Keratinocyte (primary cell): ENCODE data around the gene CYP2A6. TPM values are rescaled to one million over a fixed set of nuclear protein-coding genes. Genes with fewer than 3 reads are reported as not detected.
A peak's percentile ranks its signal among the peaks of the same experiment; 100 is the strongest.

Source experiments
- DNase-seq: peaks from one replicate; pipeline ENCODE4 v3.0.0-alpha.2; 2011; ENCODE audit warnings: low read depth, missing footprints, low spot score
- FAIRE-seq: peaks from 2 replicates; lab custom pipeline; 2011; peaks lifted over from hg19 to GRCh38; lab: Jason Lieb, UNC
- H2AFZ ChIP-seq: 2 replicates; pipeline ENCODE4 v1.6.0; 2012; ENCODE audit warnings: low read length, control low read depth, inconsistent platforms; ENCODE audit not compliant: control insufficient read depth
- H3K27ac ChIP-seq: 2 replicates; pipeline ENCODE4 v1.5.1; 2011; ENCODE audit warnings: low read length; ENCODE audit not compliant: control insufficient read depth, insufficient read depth
- H3K27me3 ChIP-seq: 3 replicates; pipeline ENCODE4 v1.6.0; 2011; ENCODE audit warnings: low read length; ENCODE audit not compliant: control insufficient read depth, insufficient read depth; ENCODE audit errors: extremely low read depth
- H3K36me3 ChIP-seq, 2 experiments: 2 replicates in 1 of 2; 3 replicates in 1 of 2; pipeline ENCODE4 v1.5.1; 2011; ENCODE audit warnings: low read length in 2 of 2, mild to moderate bottlenecking in 1 of 2; ENCODE audit not compliant: control insufficient read depth in 2 of 2, insufficient read depth in 2 of 2; ENCODE audit errors: extremely low read depth in 1 of 2
- H3K4me1 ChIP-seq: 3 replicates; pipeline ENCODE4 v1.5.1; 2011; ENCODE audit warnings: low read length; ENCODE audit not compliant: control insufficient read depth, insufficient read depth; ENCODE audit errors: extremely low read depth
- H3K4me2 ChIP-seq: 3 replicates; pipeline ENCODE4 v1.6.0; 2011; ENCODE audit warnings: low read depth, low read length; ENCODE audit not compliant: control insufficient read depth, insufficient read depth; ENCODE audit errors: extremely low read depth
- H3K4me3 ChIP-seq, 3 experiments: fragments of 200-600 bp in 1 of 3; sonication (generic) in 1 of 3; 2 replicates in 2 of 3; 3 replicates in 1 of 3; pipeline ENCODE4 v1.5.1; 2011 to 2016; ENCODE audit warnings: low read length in 3 of 3, mild to moderate bottlenecking in 3 of 3, control low read depth in 2 of 3, inconsistent platforms in 1 of 3, low read depth in 1 of 3, mixed read lengths in 1 of 3, mixed run types in 1 of 3, moderate library complexity in 1 of 3; ENCODE audit not compliant: control insufficient read depth in 2 of 3, insufficient read depth in 2 of 3; ENCODE audit errors: extremely low read depth in 1 of 3
- H3K79me2 ChIP-seq: 2 replicates; pipeline ENCODE4 v1.6.0; 2012; ENCODE audit warnings: low read length; ENCODE audit not compliant: control insufficient read depth, insufficient read depth
- H3K9ac ChIP-seq: 3 replicates; pipeline ENCODE4 v1.6.0; 2011; ENCODE audit warnings: low read length; ENCODE audit not compliant: control insufficient read depth, insufficient read depth; ENCODE audit errors: extremely low read depth
- H3K9me1 ChIP-seq: 3 replicates; pipeline ENCODE4 v1.6.0; 2011; ENCODE audit warnings: low read length; ENCODE audit not compliant: control insufficient read depth, insufficient read depth; ENCODE audit errors: extremely low read depth
- H3K9me3 ChIP-seq: 2 replicates; pipeline ENCODE4 v1.5.1; 2012; ENCODE audit warnings: low read depth, low read length; ENCODE audit not compliant: control insufficient read depth
- H4K20me1 ChIP-seq: 3 replicates; pipeline ENCODE4 v1.6.0; 2011; ENCODE audit warnings: low read length; ENCODE audit not compliant: control insufficient read depth, insufficient read depth; ENCODE audit errors: extremely low read depth
- CTCF ChIP-seq, 3 experiments: IDR thresholded peaks in 1 of 3; conservative IDR thresholded peaks in 1 of 3; optimal IDR thresholded peaks in 1 of 3; 2 replicates in 2 of 3; 3 replicates in 1 of 3; pipeline versions ENCODE3 to v1.5.1; 2011; ENCODE audit warnings: low read length in 3 of 3, mild to moderate bottlenecking in 3 of 3, moderate library complexity in 2 of 3, control low read depth in 1 of 3, inconsistent platforms in 1 of 3; ENCODE audit not compliant: insufficient read depth in 2 of 3; ENCODE audit errors: extremely low read depth in 1 of 3
- EZH2 ChIP-seq: IDR thresholded peaks from one replicate; pipeline ENCODE4 v1.6.1; 2012; ENCODE audit warnings: inconsistent platforms, mild to moderate bottlenecking, low read length, moderate library complexity
- dilution Hi-C: fragments of 300-500 bp; cut with MboI; formaldehyde crosslinking; loops from one replicate; pipeline ENCODE4 v1.7.0; 2020; ENCODE audit warnings: low sequenced_read_pairs; ENCODE audit not compliant: extremely low pct_ligation_motif_present
- polyA plus RNA-seq, 5 experiments: library from polyadenylated mRNA; depleted of rRNA in 3 of 5; stranded (reverse) in 3 of 5; stranded (forward) in 1 of 5; unstranded in 1 of 5; fragments of >200 nt; gene quantifications; 1 replicate in 1 of 5; 2 replicates in 3 of 5; 3 replicates in 1 of 5; pipeline versions ENCODE4 v1.2.1 to v1.2.3, GENCODE V29; 2011 to 2012; ENCODE audit warnings: missing spikeins in 2 of 5, low read depth in 1 of 5, low replicate concordance in 1 of 5

Gene CYP2A6
- polyA plus RNA-seq, 1 donor (not counting 4 experiments of a cell fraction or from before 2014, with no cell fraction given): not detected

- Histone ChIP-seq H3K4me1 (peaks cover 62% of the 10 kb centered on the region), H3K27me3 (no peaks in the 10 kb centered on the region), H4K20me1 (peaks cover 38% of the 10 kb centered on the region), H3K9me1 (peaks cover 10% of the 10 kb centered on the region), H3K79me2 (peaks cover 71% of the 10 kb centered on the region), H3K4me2 (peak overlapping the region; percentile 69), H3K36me3 (peaks cover 30 to 44% of the 10 kb centered on the region in 2 experiments), H3K9ac (peak overlapping the region; percentile 28), H2AFZ (no peak overlapping the region), H3K27ac (no peak overlapping the region), H3K4me3 (peak overlapping the region in 2 of 3 experiments; percentile 9 to 19), H3K9me3 (no peaks in the 10 kb centered on the region)
- dilution Hi-C loops: no loop called here
- TF ChIP-seq CTCF (optimal IDR thresholded peaks at IDR 0.05 in 1 of 3, IDR thresholded peaks at IDR 0.05 in 1 of 3, conservative IDR thresholded peaks at IDR 0.05 in 1 of 3; ENCODE audit: extremely low read depth in 1 of 3, insufficient read depth in 2 of 3, low read length in 3 of 3): no peak
- TF ChIP-seq EZH2: no peak
- no peak for DNase-seq
- no peak for FAIRE-seq
Observed at GRCh38 chr19:40801426-40802299, 48.6 kb downstream of the CYP2A6 start.

- H3K4me1 ChIP-seq: peaks cover 55% of the 10 kb centered on the region
- dilution Hi-C loops: no loop called here
- H3K79me2 ChIP-seq: peaks cover 66% of the 10 kb centered on the region
- no peak overlapping the region for H3K4me3 ChIP-seq
- no peaks in the 10 kb centered on the region for H3K27me3 ChIP-seq
- H2AFZ ChIP-seq: no peak overlapping the region
- DNase-seq (no peak), FAIRE-seq (no peak)
- H3K9me3 ChIP-seq: no peaks in the 10 kb centered on the region
- H3K27ac ChIP-seq: no peak overlapping the region
- peaks cover 38% of the 10 kb centered on the region for H4K20me1 ChIP-seq
- peak overlapping the region; percentile 83 for H3K4me2 ChIP-seq
- TF ChIP-seq EZH2 (no peak), CTCF (optimal IDR thresholded peaks at IDR 0.05 in 1 of 3, IDR thresholded peaks at IDR 0.05 in 1 of 3, conservative IDR thresholded peaks at IDR 0.05 in 1 of 3; ENCODE audit: extremely low read depth in 1 of 3, insufficient read depth in 2 of 3, low read length in 3 of 3) (no peak)
- peaks cover 10% of the 10 kb centered on the region for H3K9me1 ChIP-seq
- H3K36me3 ChIP-seq: peaks cover 30 to 44% of the 10 kb centered on the region in 2 experiments
- H3K9ac ChIP-seq: no peak overlapping the region
Observed at GRCh38 chr19:40800997-40801377, 49.3 kb downstream of the CYP2A6 start.
